A549 (cell line): Measurements from ENCODE around the gene CELF5.

Experiments used
- CTCF ChIP-seq: fragments of >200 bp; sonication (Bioruptor Twin); formaldehyde crosslinking; IDR thresholded peaks from 3 replicates; pipeline ENCODE4 v1.5.1; 2016
- E2F6 ChIP-seq: IDR thresholded peaks from 2 replicates; pipeline ENCODE4 v1.6.1; 2012; ENCODE audit warnings: low read depth, borderline replicate concordance
- EP300 ChIP-seq, 2 experiments: fragments of >200 bp; sonication (Bioruptor Twin); formaldehyde crosslinking; IDR thresholded peaks; 2 replicates in 1 of 2; 3 replicates in 1 of 2; pipeline ENCODE4 v1.6.1; 2016 to 2017
- JUN ChIP-seq, 2 experiments: fragments of >200 bp; sonication (Bioruptor Twin); formaldehyde crosslinking; IDR thresholded peaks; 2 replicates in 1 of 2; 3 replicates in 1 of 2; pipeline ENCODE4 v1.6.1; 2016 to 2017
- MAFK ChIP-seq: fragments of 450-650 bp; IDR thresholded peaks from 2 replicates; pipeline ENCODE4 v1.6.1; 2014; ENCODE audit not compliant: partially characterized antibody
- MAX ChIP-seq: IDR thresholded peaks from 2 replicates; pipeline ENCODE4 v1.6.1; 2012
- MAZ ChIP-seq: fragments of 150-350 bp; IDR thresholded peaks from 2 replicates; pipeline ENCODE4 v1.6.1; 2014; ENCODE audit warnings: antibody characterized with exemption, low read depth, low read length, borderline replicate concordance
- NFE2L2 ChIP-seq: fragments of 150-350 bp; conservative IDR thresholded peaks from 2 replicates; pipeline ENCODE4 v1.6.1; 2014; ENCODE audit warnings: low read length
- POLR2A ChIP-seq: IDR thresholded peaks from 2 replicates; pipeline ENCODE4 v1.6.1; 2012; ENCODE audit warnings: mild to moderate bottlenecking, low read length
- RAD21 ChIP-seq, 2 experiments: fragments of >200 bp in 1 of 2; sonication (Bioruptor Twin) in 1 of 2; formaldehyde crosslinking in 1 of 2; IDR thresholded peaks in 1 of 2; conservative IDR thresholded peaks in 1 of 2; 2 replicates in 1 of 2; 3 replicates in 1 of 2; pipeline ENCODE4 v1.6.1; 2012 to 2018; ENCODE audit warnings: inconsistent platforms in 1 of 2
- REST ChIP-seq: fragments of 200-600 bp; sonication (generic); IDR thresholded peaks from 2 replicates; pipeline ENCODE4 v1.6.1; 2016; ENCODE audit warnings: antibody characterized with exemption, mild to moderate bottlenecking, moderate library complexity
- RFX5 ChIP-seq: fragments of 450-650 bp; IDR thresholded peaks from 2 replicates; pipeline ENCODE4 v1.7.1; 2014; ENCODE audit warnings: antibody characterized with exemption, mild to moderate bottlenecking, moderate library complexity
- USF2 ChIP-seq: fragments of 450-650 bp; IDR thresholded peaks from 2 replicates; pipeline ENCODE4 v1.6.1; 2014; ENCODE audit warnings: antibody characterized with exemption

GRCh38 chr19:3245050-3245449, 20.6 kb downstream of the CELF5 start:
- TF ChIP-seq MAFK (no peak), CTCF (no peak), EP300 (IDR thresholded peaks at IDR 0.05) (no peak), RFX5 (no peak), MAZ (no peak), USF2 (no peak), POLR2A (no peak), NFE2L2 (no peak), RAD21 (conservative IDR thresholded peaks at IDR 0.05 in 1 of 2, IDR thresholded peaks at IDR 0.05 in 1 of 2) (no peak), MAX (no peak), REST (no peak), E2F6 (no peak), JUN (IDR thresholded peaks at IDR 0.05) (no peak)
